CD1c-positive myeloid dendritic cell (primary cell): ENCODE results near the gene SRPRB.
A peak's percentile ranks its signal among the peaks of the same experiment; 100 is the strongest.

Source experiments
- DNase-seq: peaks from one replicate; pipeline ENCODE4 v3.0.0-alpha.2; 2016; ENCODE audit errors: extremely low spot score

The SRPRB gene

DNA sequence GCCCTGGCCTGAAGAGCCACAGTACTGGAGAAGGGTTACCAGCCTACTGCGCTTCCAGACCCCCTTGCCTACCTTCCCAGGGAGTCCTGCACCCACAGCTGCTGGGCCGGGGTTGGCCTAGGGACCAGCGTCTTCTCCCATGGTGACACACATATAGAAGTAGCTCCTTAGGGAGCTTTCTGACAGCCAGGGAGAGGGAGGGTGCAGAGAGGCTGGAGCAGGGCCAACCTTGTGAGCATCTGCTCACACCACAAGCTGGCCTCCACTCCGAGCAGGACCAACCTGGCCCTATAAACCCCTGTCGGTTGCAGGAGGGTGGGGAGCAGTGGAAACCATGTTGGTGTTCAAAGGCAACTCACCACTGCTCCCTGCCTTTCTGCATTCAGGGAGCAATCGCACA is 35.2 kb downstream of the SRPRB start:
- no peak for DNase-seq

DNA sequence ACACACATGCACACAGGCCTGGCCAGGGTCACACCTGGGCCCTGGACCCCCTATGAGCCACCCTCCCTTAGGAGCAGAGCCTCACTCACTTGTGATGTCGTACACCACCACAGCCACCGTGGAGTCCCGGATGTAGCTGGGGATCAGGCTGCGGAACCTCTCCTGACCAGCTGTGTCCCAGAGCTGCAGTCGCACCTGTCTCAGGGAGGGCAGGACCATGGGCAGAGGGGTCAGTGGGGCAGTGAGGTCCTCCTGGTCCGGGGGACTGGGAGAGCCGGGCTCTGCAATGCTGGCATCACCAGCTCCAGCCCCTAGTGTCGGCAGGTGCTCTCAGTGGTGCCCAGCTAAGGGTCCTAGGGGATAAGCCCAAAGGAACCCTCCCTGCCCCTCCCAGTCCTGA is 35.6 kb downstream of the SRPRB start:
- no peak for DNase-seq

DNA sequence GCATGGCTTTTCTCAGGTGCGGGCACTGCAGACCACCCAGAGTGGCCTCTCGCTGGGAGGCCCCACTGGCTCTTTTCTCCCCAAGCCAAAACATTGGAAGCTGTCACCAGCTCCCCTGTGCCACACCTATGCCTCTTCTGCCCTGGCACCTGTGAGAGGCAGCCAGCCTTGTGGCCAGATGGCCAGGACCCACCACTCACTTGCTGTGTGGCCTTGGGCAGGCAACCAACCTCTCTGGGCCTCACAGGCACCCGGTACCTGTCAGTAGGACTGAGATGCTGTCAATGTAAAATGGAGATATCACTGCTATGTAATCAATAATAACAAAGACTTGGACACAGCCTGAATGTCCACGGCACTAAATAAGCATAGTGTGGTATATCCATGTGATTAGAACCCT is 36.5 kb downstream of the SRPRB start:
- no peak for DNase-seq

DNA sequence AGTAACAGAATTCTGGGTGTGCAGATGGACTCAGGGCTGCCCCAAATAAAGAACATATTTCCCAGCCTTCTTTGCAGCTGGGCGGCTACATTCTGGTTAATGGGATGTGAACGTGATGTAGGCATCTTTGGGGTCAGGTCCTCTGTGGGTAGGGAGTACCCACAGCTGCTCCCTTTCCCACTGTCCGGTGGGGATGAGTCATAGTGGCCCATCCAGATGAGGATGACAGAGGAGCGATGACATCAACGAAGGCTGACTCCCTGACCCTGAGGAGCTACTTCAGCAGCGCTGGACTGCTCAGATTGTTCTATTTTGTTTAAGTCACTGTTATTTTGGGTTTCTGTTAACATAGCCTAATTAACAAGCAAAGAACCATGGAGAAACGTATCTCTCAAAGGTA is 38.0 kb downstream of the SRPRB start:
- no peak for DNase-seq

DNA sequence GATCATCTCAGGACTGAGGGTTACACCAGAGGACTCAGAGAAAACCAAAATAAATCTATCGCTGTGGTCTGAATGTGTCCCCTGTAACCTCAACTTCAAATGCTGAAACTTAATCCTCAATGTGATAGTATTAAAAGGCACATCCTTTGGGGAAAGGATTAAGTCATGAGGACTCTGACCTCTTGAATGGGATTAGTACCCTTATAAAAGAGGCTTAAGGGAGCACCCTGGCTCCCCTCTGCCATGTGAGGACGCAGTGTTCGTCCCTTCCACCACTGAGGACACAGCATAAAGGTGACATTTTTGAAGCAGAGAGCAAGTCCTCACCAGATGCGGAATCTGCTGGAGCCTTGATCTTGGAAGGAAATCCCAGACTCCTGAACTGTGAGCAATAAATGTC is 39.5 kb downstream of the SRPRB start:
- no peak for DNase-seq

DNA sequence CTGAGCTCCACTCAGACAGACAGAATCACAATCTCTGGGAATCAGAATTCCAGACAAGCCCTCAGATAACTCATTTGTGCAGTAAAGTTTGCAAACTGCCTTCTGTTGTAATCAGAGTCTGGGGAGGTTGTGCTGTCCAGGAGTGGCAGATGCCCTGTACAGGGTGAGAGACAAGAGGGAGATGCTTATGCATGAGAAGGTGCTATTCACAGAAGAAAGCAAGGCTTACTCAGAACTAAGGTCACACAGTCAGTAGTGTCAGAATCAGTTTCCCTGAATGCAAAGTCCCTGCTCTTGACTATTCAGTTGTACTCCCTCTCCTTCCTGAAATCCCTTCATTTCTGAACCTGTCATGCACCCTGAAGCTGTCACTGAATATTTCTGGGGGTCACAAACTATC is 43.7 kb downstream of the SRPRB start:
- no peak for DNase-seq

DNA sequence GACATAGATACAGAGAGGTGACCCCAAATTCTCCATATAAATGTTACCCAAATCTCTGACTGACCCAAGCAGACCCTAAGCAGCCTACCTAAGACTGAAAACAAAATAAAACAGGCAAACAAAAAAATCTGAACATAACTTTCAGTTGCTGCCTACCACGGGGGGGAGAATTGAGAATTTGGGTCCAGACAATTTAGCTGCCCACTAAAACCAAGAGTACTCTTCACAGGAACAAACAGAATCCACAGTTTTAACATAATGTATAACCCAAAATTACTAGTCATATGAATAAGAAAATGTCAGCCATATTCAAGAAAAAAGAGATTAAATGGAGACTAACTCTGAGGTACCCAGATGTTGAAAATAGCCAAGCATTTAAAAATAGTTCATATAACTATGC is 44.4 kb downstream of the SRPRB start:
- no peak for DNase-seq

DNA sequence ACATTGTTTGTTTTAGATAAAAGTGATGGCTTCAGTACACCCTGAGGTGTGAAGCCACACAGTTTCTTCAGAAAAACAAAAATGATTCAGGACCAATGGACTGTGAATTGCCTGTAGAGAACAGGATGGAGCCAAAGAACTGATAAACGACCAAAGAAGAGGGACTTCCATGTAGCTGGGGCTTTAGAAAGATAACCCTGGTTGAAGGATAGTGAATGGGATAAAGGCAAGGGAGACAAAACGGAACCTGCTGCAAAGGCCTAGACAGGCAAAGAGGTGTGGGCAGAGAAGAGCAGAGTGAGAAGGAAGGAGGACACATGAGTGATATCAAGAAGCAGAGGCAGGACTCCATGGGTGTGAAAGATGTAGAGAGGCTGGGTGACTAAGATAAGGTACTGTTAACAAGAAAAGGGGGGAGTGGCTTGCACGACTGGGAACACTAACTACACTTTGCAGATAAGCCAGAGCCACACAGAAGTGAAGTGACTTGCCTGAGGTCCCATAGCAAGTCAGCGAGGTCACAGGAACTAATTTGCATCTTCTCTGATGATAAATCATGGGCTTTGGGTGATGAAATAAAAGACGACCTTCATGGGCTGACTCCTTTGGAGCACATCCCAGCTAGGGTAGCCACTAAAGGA is 45.8 kb downstream of the SRPRB start:
- no peak for DNase-seq

DNA sequence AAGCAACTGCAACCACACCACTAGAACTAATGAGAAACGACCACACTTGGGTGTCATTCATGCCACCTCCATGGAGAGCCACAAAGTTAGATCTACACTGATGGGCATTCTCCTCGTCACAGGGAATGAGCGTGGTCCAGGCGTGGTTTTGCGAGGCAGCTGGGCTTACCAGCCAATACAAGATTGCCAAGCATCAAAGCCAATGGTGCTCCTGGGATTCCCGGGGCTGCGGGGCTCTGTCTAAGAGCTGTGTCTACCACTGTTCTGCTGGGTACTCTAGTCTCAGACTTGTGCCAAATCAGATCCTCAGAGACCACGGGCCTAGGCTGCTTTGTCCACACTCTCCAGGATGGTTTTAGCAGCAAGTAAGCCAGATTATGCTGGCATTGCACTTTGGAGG is 46.3 kb downstream of the SRPRB start:
- DNase-seq, result no peak

DNA sequence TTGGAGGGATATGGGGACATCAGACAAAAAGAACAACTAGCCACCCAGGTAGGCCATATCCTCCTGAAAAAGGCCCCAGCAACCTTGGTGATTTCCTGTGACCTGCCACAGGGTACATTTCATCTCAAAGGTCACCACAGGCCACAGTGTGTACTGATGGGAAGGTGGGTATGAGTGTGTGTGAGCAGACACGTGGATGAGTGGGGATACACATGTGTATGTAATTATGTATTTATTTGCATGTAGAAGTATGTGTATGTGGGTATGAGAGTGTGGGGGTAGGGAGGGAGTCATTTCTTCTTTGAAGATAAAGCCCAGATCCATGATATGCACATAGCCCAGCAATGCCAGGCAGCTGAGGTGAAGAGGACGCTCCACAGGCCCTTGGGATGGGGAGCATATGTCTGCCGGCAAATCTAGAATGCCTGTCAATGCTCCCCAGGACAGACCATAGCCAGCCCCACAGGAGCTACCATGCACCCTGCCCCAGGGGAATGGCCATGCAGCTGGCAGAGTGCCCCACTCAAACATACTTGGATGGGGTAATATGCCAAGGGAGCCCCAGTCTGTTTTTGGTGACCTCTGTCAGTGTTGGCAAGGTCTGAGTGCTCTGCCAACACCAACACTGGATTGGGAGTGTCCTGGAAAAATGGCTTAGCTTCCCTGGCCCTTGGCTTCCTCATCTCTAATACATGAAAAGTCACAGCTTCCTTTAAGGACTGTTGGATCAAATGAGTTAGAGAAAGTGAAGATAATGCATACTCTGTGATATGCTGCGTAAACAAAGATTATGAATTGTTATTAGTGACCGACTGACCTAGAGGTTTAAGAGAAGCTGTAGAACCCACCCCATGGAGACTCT is 47.7 kb downstream of the SRPRB start:
- DNase-seq, result no peak

DNA sequence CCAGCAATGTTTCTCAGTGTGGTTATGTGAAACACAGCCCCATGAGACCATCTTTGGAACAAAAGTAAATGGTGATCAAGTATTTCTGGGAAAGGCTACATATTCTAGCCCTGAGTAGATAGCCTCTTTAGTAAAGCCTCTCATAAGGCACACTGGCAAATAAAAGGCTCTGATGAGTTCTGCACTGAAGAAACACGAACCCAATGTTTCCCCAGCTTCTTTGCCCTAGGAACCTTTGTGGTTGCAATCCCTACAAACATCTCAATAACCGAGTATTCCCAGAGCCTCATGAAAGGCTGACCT is 48.3 kb downstream of the SRPRB start:
- no peak for DNase-seq

DNA sequence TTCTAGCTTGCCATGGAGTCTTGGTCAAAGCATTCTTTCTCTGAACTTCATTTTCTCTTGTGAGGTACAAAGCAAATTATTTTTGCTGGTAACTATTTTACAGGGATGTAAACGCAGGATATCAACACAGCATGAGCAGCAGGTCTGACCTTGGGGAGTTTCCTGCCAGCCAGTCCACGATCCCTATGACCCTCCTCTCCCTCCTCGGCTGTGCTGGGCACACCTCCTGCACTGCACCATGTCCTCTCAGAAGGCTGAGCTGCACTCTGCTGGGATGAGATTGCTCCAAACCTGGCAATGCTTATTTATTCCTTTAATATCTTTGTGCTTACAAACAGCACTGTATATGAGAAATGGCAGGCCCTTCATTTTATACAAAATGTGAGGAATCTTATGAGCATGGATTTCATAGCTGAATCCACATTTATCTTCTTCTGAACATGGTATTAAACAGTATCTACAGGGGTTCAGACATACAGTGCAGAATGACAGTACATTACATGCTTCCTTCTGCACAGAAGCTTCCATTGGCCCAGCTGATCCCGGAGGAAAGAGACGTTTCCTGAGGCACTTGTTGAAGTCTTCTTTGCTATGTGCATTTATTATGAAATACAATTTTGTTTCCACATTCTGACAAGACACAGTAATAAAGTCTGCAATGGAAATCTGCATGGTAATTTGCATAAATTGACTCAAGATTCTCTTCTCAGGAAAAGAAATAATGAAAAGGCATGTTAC is 48.8 kb downstream of the SRPRB start:
- DNase-seq, result no peak

DNA sequence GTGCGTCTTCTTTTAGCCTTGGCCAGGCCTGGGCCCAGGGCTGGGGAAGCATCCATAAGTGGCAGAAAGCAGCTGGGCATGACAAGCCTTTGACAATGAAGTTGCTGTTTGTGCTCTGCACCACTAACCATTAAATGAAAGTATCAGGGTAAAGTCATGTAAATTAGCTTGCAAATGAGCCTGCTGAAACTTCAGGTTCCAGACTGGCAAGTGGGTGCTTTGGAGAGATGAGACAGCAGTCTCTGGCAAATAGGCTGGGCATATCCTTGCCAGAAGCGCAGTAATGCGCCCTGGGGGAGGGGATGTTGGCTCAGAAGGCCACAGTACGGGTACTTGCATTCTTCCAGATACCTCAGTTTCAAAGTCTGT is 49.4 kb downstream of the SRPRB start:
- DNase-seq, result no peak

DNA sequence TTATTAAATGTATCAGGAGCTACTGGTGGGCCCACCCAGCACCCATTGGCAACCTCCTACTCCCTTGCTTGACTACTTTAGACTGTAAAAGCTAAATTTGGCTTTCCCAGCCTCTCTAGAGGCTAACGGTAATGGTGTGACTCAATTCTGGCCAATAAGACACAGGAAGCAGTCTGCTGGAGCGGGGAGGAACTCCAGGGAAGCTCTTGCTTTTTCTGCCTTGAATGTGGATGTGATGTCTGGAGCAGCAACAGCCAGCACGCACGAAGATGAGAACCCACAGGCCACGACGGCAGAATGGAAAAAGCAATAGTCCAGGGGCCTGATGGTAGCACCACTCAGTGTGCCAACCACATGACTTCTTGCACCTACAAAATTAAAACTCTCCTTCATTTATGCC is 50.2 kb downstream of the SRPRB start:
- no peak for DNase-seq

DNA sequence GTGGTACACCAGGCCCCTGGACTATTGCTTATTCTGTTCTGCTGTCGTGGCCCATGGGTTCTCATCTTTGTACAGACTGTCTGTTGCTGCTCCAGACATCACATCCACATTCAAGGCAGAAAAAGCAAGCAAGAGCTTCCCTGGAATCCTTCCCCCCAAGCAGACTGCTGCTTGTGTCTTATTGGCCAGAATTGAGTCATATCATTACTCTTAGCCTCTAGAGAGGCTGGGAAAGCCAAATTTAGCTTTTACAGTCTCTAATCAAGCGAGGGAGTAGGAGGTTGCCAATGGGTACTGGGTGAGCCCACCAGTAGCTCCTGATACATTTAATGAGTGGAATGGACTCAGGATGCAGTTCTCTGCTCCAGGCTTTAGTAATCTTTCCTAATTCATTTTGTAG is 50.7 kb downstream of the SRPRB start:
- no peak for DNase-seq

DNA sequence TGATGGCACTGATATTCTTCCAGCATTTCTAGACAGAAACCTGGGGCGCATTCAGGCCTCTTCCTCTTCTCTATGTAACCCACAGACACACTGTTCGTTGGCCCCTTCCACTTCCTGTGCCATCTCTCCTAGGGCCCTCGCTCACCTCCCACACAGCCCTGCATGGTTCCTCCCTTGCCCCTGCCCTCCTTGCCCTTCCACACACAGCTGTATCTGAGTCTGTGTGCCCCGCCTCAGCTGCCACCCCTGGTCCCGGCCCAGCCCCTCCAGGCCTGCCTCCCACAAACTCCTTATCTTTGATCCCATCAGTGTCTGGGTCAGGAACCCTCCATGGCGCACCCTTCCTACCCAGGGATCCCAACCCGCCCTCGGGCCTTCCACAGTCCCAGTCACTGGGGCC is 52.2 kb downstream of the SRPRB start:
- DNase-seq, result peak; percentile 36

DNA sequence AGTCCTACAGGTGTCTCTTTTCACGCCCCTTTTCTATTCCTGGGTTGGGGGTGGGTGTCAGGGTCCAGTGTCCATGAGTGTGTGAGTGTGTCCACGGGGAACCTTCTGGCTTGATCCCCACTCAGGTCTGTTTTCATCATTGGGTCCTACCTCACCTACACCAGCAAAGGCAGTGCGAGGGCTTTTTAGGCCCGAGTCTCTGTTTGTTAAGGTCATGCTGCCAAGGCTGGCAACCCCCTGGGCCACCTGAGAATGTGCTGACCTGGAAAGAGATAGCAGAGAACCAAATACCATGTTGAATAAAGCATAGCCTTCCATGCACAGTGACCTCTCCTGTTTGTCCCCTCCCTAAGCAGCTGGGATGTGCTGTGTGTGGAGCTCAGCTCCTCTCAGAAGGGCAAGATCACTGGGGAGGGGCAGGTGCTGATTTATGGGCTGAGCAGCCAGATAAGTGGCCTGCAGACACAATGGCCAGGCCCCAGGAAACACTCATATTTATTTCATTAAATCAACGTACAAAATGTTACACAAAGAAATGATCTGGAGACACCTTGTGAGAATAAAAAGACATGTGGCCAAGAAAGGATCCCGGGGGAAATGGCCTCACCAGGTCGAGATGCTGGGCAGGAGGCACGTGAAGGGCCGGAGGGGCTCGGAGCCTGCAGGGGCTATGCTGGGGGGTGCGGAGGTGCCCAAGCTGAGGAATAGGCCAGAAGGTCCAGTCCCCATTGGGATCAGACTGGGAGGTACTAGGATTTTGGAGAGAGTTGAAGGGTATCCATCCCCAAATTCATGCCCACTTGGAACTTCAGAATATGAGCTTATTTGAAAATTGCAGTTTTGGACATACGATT is 54.0 kb downstream of the SRPRB start:
- no peak for DNase-seq

DNA sequence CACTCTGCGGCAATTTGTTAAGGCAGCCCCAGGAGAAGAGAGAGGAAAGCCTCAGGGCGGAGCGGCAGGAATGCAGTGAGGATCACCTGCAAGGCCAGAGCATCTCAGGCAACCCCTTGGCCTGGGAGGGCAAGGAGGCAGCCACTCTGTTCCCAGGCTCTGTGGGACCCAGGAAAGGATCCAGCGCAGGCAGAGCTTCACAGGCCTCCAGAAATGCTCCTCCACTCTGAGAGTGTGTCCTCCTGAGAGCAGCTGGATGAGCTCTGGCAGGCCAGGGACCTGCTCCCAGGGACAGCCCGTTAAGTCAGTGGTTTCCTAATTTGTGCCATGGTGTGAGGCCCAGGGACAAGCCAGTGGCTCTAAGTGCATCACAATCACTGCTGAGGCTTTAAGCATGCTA is 54.9 kb downstream of the SRPRB start:
- DNase-seq, result no peak

DNA sequence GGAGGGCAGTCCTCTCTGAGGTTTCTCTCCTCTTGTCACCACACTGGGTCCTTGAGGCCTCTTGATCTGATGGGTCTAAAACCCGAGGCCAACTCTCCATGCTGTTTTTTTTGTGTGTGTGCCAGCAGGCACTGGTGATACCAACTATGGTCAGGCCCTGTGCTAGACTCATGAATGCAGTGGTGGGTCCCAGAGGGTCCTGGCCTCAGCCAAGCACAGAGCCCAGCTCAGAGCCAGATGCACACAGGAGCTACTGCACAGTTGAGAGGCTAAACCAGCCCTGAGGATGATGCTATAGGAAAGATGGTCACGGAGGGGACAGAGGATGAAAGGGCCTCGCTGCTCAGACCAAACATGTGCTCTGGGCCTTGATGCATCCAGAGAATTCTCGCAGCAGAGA is 56.5 kb downstream of the SRPRB start:
- DNase-seq, result no peak

DNA sequence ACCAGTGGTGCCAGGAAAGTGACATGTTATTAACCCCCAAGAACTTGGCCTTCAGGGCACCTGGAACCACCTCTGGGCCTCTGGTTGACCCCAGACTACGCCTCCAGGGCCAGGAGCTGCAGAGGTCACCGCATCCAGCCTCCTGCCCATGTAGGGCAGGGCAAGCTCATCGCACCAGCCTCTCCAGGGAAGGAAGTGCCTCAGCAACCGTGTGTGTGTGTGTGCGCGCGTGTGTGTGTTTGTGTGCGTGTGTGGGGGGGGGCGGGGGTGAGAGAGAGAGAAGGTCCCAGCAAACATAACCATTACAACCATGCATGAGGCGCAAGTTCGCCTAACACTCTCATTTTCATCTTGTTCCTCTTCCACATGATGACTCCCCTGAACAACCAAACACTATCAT is 58.3 kb downstream of the SRPRB start:
- peak; percentile 5 for DNase-seq

DNA sequence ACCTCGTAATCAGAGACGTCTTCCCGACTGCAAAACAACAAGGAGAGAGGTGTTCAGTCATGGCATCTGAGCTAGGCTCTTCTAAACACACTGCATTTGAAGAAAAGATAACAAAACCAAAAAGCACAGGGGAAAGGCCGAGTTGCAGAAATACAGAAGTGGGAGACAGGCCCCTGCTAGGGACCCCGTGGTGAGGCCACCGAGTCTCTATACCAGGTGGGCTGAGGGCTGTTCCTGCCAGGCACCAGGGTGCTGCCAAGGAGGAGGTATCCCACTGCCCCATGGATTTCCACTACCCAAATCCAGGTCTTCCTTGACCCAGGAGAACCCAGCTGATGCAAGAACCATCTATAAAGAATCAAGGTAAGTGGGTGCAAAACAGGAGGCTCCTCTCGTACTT is 59.0 kb downstream of the SRPRB start:
- DNase-seq, result no peak

DNA sequence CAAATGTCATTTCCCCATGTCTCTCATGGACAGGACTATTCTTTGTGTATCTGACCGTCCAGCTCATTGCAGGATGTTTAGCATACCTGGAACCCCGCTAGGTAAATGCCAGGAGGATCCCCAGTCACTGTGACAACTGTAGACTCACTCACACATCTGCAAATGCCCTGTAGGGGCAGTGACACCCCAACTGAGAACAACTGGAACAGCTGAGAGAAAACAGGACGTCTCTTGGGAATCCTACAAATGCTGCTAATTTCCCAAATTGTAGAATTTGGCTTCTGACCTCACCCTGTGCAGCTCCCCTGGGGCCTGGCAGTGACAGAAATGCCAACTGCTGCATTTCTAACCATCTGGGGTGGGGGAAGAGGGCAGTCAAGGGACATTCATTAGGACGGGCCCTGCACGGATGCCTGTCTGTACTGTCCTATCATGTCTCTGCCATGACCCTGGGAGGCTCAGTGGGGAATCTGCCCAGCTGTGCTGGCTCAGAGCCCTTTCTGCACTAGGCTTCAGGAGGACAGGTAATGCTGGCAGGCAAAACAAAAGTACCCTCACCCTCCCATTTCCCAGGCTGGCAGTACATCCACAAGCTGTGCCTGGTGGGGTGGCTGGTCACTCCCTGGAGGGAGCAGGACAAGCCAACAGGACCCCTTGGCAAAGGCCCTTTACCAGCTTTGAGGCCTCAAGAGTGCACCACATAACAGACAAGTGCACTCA is 59.7 kb downstream of the SRPRB start:
- DNase-seq, result no peak
